H1 (cell line): ENCODE measurements around the gene PRKCH. TPM values are rescaled to one million over a fixed set of nuclear protein-coding genes. Genes with fewer than 3 reads are reported as not detected.

Source experiments
- CTCF ChIA-PET: fragments of 300-600 bp; sonication (Branson Sonifier 250); formaldehyde crosslinking; loops from one replicate; lab custom pipeline; 2021; ENCODE audit not compliant: partially characterized antibody; lab: Charles Lee
- POLR2A ChIA-PET: fragments of 300-600 bp; sonication (Branson Sonifier 250); formaldehyde crosslinking; loops from one replicate; lab custom pipeline; 2021; ENCODE audit warnings: inconsistent platforms; ENCODE audit not compliant: partially characterized antibody; lab: Charles Lee
- DNase-seq, 2 experiments: peaks; one replicate each; pipeline versions ENCODE4 v3.0.0 to v3.0.0-alpha.2; 2010 to 2022; ENCODE audit warnings: low spot score in 2 of 2, low read depth in 1 of 2, mixed read lengths in 1 of 2
- FAIRE-seq: peaks from 2 replicates; lab custom pipeline; 2011; peaks lifted over from hg19 to GRCh38; lab: Jason Lieb, UNC
- H2AFZ ChIP-seq: 2 replicates; pipeline ENCODE4 v1.8.1; 2012; ENCODE audit warnings: low read length, inconsistent platforms
- H2AK5ac ChIP-seq: 2 replicates; pipeline ENCODE4 v1.6.1; 2013; ENCODE audit warnings: low read depth, low read length
- H2BK120ac ChIP-seq: replicated peaks from 2 replicates; pipeline ENCODE3; 2013; ENCODE audit warnings: low read depth, low read length, inconsistent platforms
- H2BK12ac ChIP-seq: 2 replicates; pipeline ENCODE4 v1.6.1; 2013; ENCODE audit warnings: low read depth, low read length
- H2BK15ac ChIP-seq: 2 replicates; pipeline ENCODE4 v1.6.1; 2013; ENCODE audit warnings: low read length
- H2BK20ac ChIP-seq: 2 replicates; pipeline ENCODE4 v1.6.1; 2013; ENCODE audit warnings: low read length
- H2BK5ac ChIP-seq: 2 replicates; pipeline ENCODE4 v1.6.1; 2013; ENCODE audit warnings: low read depth, low read length
- H3K14ac ChIP-seq: 2 replicates; pipeline ENCODE4 v1.6.1; 2013; ENCODE audit warnings: inconsistent platforms; ENCODE audit not compliant: insufficient read length
- H3K18ac ChIP-seq: 2 replicates; pipeline ENCODE4 v1.6.1; 2013; ENCODE audit warnings: low read length; ENCODE audit errors: extremely low read depth
- H3K23ac ChIP-seq: 2 replicates; pipeline ENCODE4 v1.6.1; 2013; ENCODE audit warnings: inconsistent platforms; ENCODE audit not compliant: insufficient read length
- H3K23me2 ChIP-seq: 2 replicates; pipeline ENCODE4 v1.6.1; 2013; ENCODE audit warnings: low read depth, low read length
- H3K27ac ChIP-seq: 2 replicates; pipeline ENCODE4 v1.6.1; 2011; ENCODE audit warnings: low read depth, low read length, inconsistent platforms
- H3K27me3 ChIP-seq, 4 experiments: replicated peaks in 1 of 4; 1 replicate in 1 of 4; 2 replicates in 3 of 4; pipeline versions ENCODE4 v1.6.1 to v1.8.1; 2011 to 2013; ENCODE audit warnings: low read length in 3 of 4, mild to moderate bottlenecking in 3 of 4, inconsistent platforms in 2 of 4, mixed read lengths in 2 of 4, moderate library complexity in 1 of 4; ENCODE audit not compliant: control insufficient read depth in 3 of 4, insufficient read depth in 3 of 4; ENCODE audit errors: extremely low read depth in 1 of 4
- H3K36me3 ChIP-seq, 4 experiments: 2 replicates each; pipeline versions ENCODE4 v1.6.1 to v1.8.1; 2011 to 2013; ENCODE audit warnings: mild to moderate bottlenecking in 4 of 4, low read length in 3 of 4, moderate library complexity in 2 of 4, control low read depth in 1 of 4, inconsistent platforms in 1 of 4; ENCODE audit not compliant: insufficient read depth in 4 of 4, control insufficient read depth in 2 of 4
- H3K4ac ChIP-seq: replicated peaks from 2 replicates; pipeline ENCODE3; 2013; ENCODE audit warnings: low read length, low read depth, mixed read lengths, inconsistent platforms; ENCODE audit not compliant: insufficient read length
- H3K4me1 ChIP-seq, 4 experiments: replicated peaks in 1 of 4; 1 replicate in 1 of 4; 2 replicates in 3 of 4; pipeline versions ENCODE4 v1.6.1 to v1.8.1; 2011 to 2013; ENCODE audit warnings: low read length in 3 of 4, inconsistent platforms in 2 of 4, mixed read lengths in 1 of 4; ENCODE audit not compliant: insufficient read depth in 4 of 4, control insufficient read depth in 3 of 4
- H3K4me2 ChIP-seq, 2 experiments: 2 replicates each; pipeline versions ENCODE4 v1.6.1 to v1.8.1; 2011 to 2013; ENCODE audit warnings: low read depth in 2 of 2, low read length in 2 of 2, control low read depth in 1 of 2, inconsistent platforms in 1 of 2, mild to moderate bottlenecking in 1 of 2; ENCODE audit not compliant: insufficient read depth in 1 of 2
- H3K4me3 ChIP-seq, 4 experiments: fragments of 200-600, 300-600 bp in 1 of 4; sonication (generic), shearing (Covaris generic), sonication (Bioruptor Twin) in 1 of 4; 2 replicates each; pipeline versions ENCODE4 v1.5.1 to v1.8.1; 2011 to 2016; ENCODE audit warnings: low read length in 4 of 4, low read depth in 3 of 4, control low read depth in 2 of 4, inconsistent platforms in 2 of 4, mild to moderate bottlenecking in 2 of 4, mixed read lengths in 1 of 4, moderate library complexity in 1 of 4; ENCODE audit not compliant: insufficient read depth in 2 of 4; ENCODE audit errors: extremely low read depth in 1 of 4
- H3K56ac ChIP-seq: replicated peaks from 2 replicates; pipeline ENCODE3; 2013; ENCODE audit warnings: low read depth, mild to moderate bottlenecking, mixed read lengths, low read length, inconsistent platforms; ENCODE audit not compliant: insufficient read length
- H3K79me1 ChIP-seq: 2 replicates; pipeline ENCODE4 v1.6.1; 2013; ENCODE audit warnings: low read depth, low read length, control low read depth
- H3K79me2 ChIP-seq, 2 experiments: 2 replicates each; pipeline versions ENCODE4 v1.6.1 to v1.8.1; 2012 to 2013; ENCODE audit warnings: low read length in 2 of 2, mild to moderate bottlenecking in 2 of 2, inconsistent platforms in 1 of 2; ENCODE audit not compliant: insufficient read depth in 2 of 2, control insufficient read depth in 1 of 2
- H3K9ac ChIP-seq, 4 experiments: replicated peaks in 1 of 4; 1 replicate in 1 of 4; 2 replicates in 3 of 4; pipeline versions ENCODE4 v1.6.1 to v1.8.1; 2011 to 2013; ENCODE audit warnings: low read depth in 3 of 4, low read length in 3 of 4, control low read depth in 2 of 4, mild to moderate bottlenecking in 2 of 4, moderate library complexity in 2 of 4, inconsistent platforms in 1 of 4; ENCODE audit errors: extremely low read depth in 1 of 4
- H3K9me3 ChIP-seq, 2 experiments: 2 replicates each; pipeline versions ENCODE4 v1.6.1 to v1.8.1; 2012 to 2013; ENCODE audit warnings: mild to moderate bottlenecking in 2 of 2, moderate library complexity in 2 of 2, control low read depth in 1 of 2, inconsistent platforms in 1 of 2, low read depth in 1 of 2, low read length in 1 of 2, mixed read lengths in 1 of 2; ENCODE audit not compliant: insufficient read depth in 2 of 2
- H4K20me1 ChIP-seq, 2 experiments: replicated peaks in 1 of 2; 2 replicates each; pipeline versions ENCODE3 to v1.8.1; 2011 to 2013; ENCODE audit warnings: inconsistent platforms in 2 of 2, low read length in 2 of 2, mild to moderate bottlenecking in 1 of 2; ENCODE audit not compliant: insufficient read depth in 2 of 2, control insufficient read depth in 1 of 2
- H4K5ac ChIP-seq: 2 replicates; pipeline ENCODE4 v1.6.1; 2013; ENCODE audit warnings: low read length, low read depth, mixed read lengths, inconsistent platforms; ENCODE audit not compliant: insufficient read length
- H4K8ac ChIP-seq: 2 replicates; pipeline ENCODE4 v1.8.0; 2013; ENCODE audit warnings: mild to moderate bottlenecking, moderate library complexity, low read length, inconsistent platforms; ENCODE audit not compliant: insufficient read depth; ENCODE audit errors: extremely low read depth
- H4K91ac ChIP-seq: replicated peaks from 2 replicates; pipeline ENCODE3; 2013; ENCODE audit warnings: low read length, mixed read lengths, inconsistent platforms; ENCODE audit not compliant: insufficient read length
- BACH1 ChIP-seq: IDR thresholded peaks from 2 replicates; pipeline ENCODE4 v1.6.1; 2012; ENCODE audit warnings: low read length, improper control_type of control experiment
- CHD2 ChIP-seq: IDR thresholded peaks from 2 replicates; pipeline ENCODE4 v1.6.1; 2012; ENCODE audit warnings: low read length, improper control_type of control experiment
- CREB1 ChIP-seq: IDR thresholded peaks from 2 replicates; pipeline ENCODE4 v1.6.1; 2012; ENCODE audit warnings: inconsistent platforms
- GABPA ChIP-seq: IDR thresholded peaks from 2 replicates; pipeline ENCODE4 v1.6.1; 2011; ENCODE audit warnings: mild to moderate bottlenecking, low read length, moderate library complexity, borderline replicate concordance; ENCODE audit not compliant: insufficient read depth
- JUN ChIP-seq: IDR thresholded peaks from 2 replicates; pipeline ENCODE4 v1.6.1; 2011; ENCODE audit warnings: low read depth, mild to moderate bottlenecking, improper control_type of control experiment, low read length
- KDM4A ChIP-seq: IDR thresholded peaks from one replicate; pipeline ENCODE4 v1.7.1; 2012; ENCODE audit warnings: low read depth, mild to moderate bottlenecking, moderate library complexity, low read length, inconsistent platforms; ENCODE audit not compliant: severe bottlenecking
- MAFK ChIP-seq: IDR thresholded peaks from 2 replicates; pipeline ENCODE4 v1.6.1; 2012; ENCODE audit warnings: low read depth, mild to moderate bottlenecking, improper control_type of control experiment, low read length
- RXRA ChIP-seq: IDR thresholded peaks from 2 replicates; pipeline ENCODE4 v1.6.1; 2011; ENCODE audit warnings: low read depth, mild to moderate bottlenecking, low read length, moderate library complexity; ENCODE audit not compliant: insufficient read depth
- WGBS, 2 experiments: shearing (Covaris generic) in 1 of 2; methylation state at CpG; one replicate each; pipeline versions ENCODE4 v1.1.6 to v1.1.7; 2013 to 2015; ENCODE audit warnings: low lambda C conversion rate in 2 of 2, mixed read lengths in 2 of 2, inconsistent platforms in 1 of 2, low coverage in 1 of 2, missing lambda C conversion rate in 1 of 2; ENCODE audit not compliant: insufficient replicate concordance in 2 of 2, insufficient coverage in 1 of 2, insufficient read length in 1 of 2; ENCODE audit errors: extremely low coverage in 1 of 2, missing lambda C conversion rate in 1 of 2; 5-methylcytosine and 5-hydroxymethylcytosine counted together
- polyA plus RNA-seq, 7 experiments: library from polyadenylated mRNA; depleted of rRNA in 3 of 7; stranded (reverse) in 5 of 7; unstranded in 2 of 7; fragments of >200 nt in 5 of 7; fragments of 200-250 nt in 2 of 7; gene quantifications; 1 replicate in 5 of 7; 2 replicates in 1 of 7; 4 replicates in 1 of 7; pipeline versions ENCODE4 v1.2.1 to v1.2.3, GENCODE V29; 2011 to 2013; ENCODE audit warnings: missing spikeins in 2 of 7, mixed read lengths in 2 of 7
- total RNA-seq: library from RNA; stranded (reverse); fragmentation: NEBNext Ultra II Directional; extraction: Animal tissue kit (Norgen Biotek cat#: 25700); gene quantifications from 2 replicates; pipeline ENCODE4 v1.2.1, GENCODE V29; 2021

The PRKCH gene
- total and polyA plus RNA-seq, 2 of the 8 experiments (the other 6 are each of a cell fraction or from before 2014, with no cell fraction given) = 6.4 to 7.0 TPM

- H3K36me3 ChIP-seq = no peaks in the 10 kb centered on the region; a peak in 1 of 8 replicates
- no peak overlapping the region for H3K4ac ChIP-seq
- POLR2A ChIA-PET = interaction anchor here (0.9 kb wide), 1 partner anchor 775 kb away, joined by 3 read pairs; no protein-coding TSS in a partner anchor
- no peak overlapping the region for H3K56ac ChIP-seq
- no peak overlapping the region for H4K5ac ChIP-seq
- no peak overlapping the region for H3K18ac ChIP-seq
- no peak overlapping the region for H2AFZ ChIP-seq
- DNase-seq (no peak), FAIRE-seq (no peak)
- H4K8ac ChIP-seq = no peak overlapping the region
- no peak overlapping the region for H3K4me2 ChIP-seq
- no peak overlapping the region for H3K23ac ChIP-seq
- no peak overlapping the region for H4K91ac ChIP-seq
- H3K27ac ChIP-seq = no peak overlapping the region
- 61% methylated on average over 3 of the region's 3 CpGs; no CpG with 5 or more reads in 1 of the 2 experiments for WGBS, 2 experiments
- no peaks in the 10 kb centered on the region for H3K4me1 ChIP-seq
- H2BK120ac ChIP-seq = no peak overlapping the region
- H3K9ac ChIP-seq = no peak overlapping the region
- H3K23me2 ChIP-seq = no peaks in the 10 kb centered on the region
- H3K4me3 ChIP-seq = no peak overlapping the region
- no peak overlapping the region for H2BK20ac ChIP-seq
- CTCF ChIA-PET = interaction anchor here (0.5 to 1.2 kb wide), 2 partner anchors 11 to 25 kb away, joined by 3 read pairs; no protein-coding TSS in a partner anchor
- TF ChIP-seq KDM4A (no peak), JUN (no peak), GABPA (no peak), RXRA (no peak), CREB1 (no peak), CHD2 (no peak), MAFK (no peak), BACH1 (no peak)
- no peak overlapping the region for H2BK15ac ChIP-seq
- no peak overlapping the region for H2AK5ac ChIP-seq
- no peaks in the 10 kb centered on the region for H4K20me1 ChIP-seq
- H3K14ac ChIP-seq = no peak overlapping the region
- no peaks in the 10 kb centered on the region for H3K79me1 ChIP-seq
- H3K79me2 ChIP-seq = no peaks in the 10 kb centered on the region
- H3K9me3 ChIP-seq = peaks cover 7% of the 10 kb centered on the region in 2 experiments; a peak in 3 of 4 replicates
- no peak overlapping the region for H2BK12ac ChIP-seq
- H3K27me3 ChIP-seq = no peaks in the 10 kb centered on the region
- no peak overlapping the region for H2BK5ac ChIP-seq
These were observed 13.2 kb upstream of the PRKCH start for GRCh38 chr14:61308198-61308597.
